Spleen (tissue), 7 donors: ENCODE measurements around the gene OR2A2.

Experiments
- POLR2AphosphoS5 ChIP-seq, 3 donors: sonication (generic); formaldehyde crosslinking; IDR thresholded peaks; one replicate each; pipeline ENCODE4 v1.5.1; 2017; ENCODE audit warnings: antibody characterized with exemption in 3 of 3
- TF ChIP-seq, protein P1 (sequence below), 11 experiments: fragments of 200-600 bp in 7 of 11; fragments of 450-650 bp in 4 of 11; sonication (generic) in 4 of 11; IDR thresholded peaks in 8 of 11; conservative IDR thresholded peaks in 3 of 11; 1 replicate in 7 of 11; 2 replicates in 4 of 11; pipeline versions ENCODE4 v1.4.0 to v1.8.0; 2016 to 2021; ENCODE audit warnings: antibody characterized with exemption in 11 of 11, inconsistent platforms in 4 of 11, mild to moderate bottlenecking in 1 of 11
- donor health status: DM: no; HTN: no; CAD: no; lungs with moderate emphysema.
- donor health status: DM: no; HTN: no; CAD: no.
- donor health status: DM: no; HTN: no; CAD: no.

GRCh38 chr7:144134116-144134515 lies 24.7 kb downstream of the OR2A2 start:
- TF ChIP-seq POLR2AphosphoS5 (IDR thresholded peaks at IDR 0.05) = no peak
- TF ChIP-seq, protein P1, sequence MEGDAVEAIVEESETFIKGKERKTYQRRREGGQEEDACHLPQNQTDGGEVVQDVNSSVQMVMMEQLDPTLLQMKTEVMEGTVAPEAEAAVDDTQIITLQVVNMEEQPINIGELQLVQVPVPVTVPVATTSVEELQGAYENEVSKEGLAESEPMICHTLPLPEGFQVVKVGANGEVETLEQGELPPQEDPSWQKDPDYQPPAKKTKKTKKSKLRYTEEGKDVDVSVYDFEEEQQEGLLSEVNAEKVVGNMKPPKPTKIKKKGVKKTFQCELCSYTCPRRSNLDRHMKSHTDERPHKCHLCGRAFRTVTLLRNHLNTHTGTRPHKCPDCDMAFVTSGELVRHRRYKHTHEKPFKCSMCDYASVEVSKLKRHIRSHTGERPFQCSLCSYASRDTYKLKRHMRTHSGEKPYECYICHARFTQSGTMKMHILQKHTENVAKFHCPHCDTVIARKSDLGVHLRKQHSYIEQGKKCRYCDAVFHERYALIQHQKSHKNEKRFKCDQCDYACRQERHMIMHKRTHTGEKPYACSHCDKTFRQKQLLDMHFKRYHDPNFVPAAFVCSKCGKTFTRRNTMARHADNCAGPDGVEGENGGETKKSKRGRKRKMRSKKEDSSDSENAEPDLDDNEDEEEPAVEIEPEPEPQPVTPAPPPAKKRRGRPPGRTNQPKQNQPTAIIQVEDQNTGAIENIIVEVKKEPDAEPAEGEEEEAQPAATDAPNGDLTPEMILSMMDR (IDR thresholded peaks at IDR 0.05 in 8 of 11, conservative IDR thresholded peaks at IDR 0.05 in 3 of 11) = no peak
